Transverse colon (tissue), 4 donors: ENCODE measurements around the gene MGST2.

Experiments used
- POLR2A ChIP-seq: fragments of 450-650 bp; IDR thresholded peaks from one replicate; pipeline ENCODE4 v1.6.1; 2016; ENCODE audit warnings: antibody characterized with exemption, mild to moderate bottlenecking, moderate library complexity
- POLR2AphosphoS5 ChIP-seq, 3 donors: sonication (generic); formaldehyde crosslinking; IDR thresholded peaks; one replicate each; pipeline ENCODE4 v1.6.1; 2016; ENCODE audit warnings: antibody characterized with exemption in 3 of 3
- TF ChIP-seq, protein P1 (sequence below), 5 experiments: fragments of 200-600 bp in 3 of 5; fragments of 450-650 bp in 2 of 5; sonication (generic) in 3 of 5; IDR thresholded peaks; 1 replicate in 2 of 5; 2 replicates in 3 of 5; pipeline ENCODE4 v1.5.1; 2016 to 2017; ENCODE audit warnings: antibody characterized with exemption in 5 of 5, inconsistent platforms in 3 of 5, mild to moderate bottlenecking in 2 of 5, moderate library complexity in 1 of 5

DNA sequence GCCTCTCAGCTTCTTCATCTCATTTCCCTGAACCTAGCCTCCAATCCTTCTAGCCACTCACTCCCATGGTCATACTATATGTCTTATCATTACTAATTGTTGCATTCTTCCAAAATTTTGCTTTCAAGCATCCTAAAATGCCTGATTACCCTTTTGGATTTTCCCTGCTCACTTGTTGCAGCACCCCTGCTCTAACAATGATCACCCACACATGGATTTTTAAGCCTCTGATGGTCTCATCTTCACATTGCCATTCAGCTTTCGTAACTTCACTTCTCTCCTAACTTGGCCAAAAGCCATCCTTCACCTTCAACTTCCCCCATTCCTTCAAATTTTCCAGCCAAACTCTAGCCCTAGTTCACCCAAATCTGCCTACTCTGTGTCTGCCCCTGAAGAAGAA, 33.8 kb upstream of the MGST2 start:
- TF ChIP-seq, protein P1, sequence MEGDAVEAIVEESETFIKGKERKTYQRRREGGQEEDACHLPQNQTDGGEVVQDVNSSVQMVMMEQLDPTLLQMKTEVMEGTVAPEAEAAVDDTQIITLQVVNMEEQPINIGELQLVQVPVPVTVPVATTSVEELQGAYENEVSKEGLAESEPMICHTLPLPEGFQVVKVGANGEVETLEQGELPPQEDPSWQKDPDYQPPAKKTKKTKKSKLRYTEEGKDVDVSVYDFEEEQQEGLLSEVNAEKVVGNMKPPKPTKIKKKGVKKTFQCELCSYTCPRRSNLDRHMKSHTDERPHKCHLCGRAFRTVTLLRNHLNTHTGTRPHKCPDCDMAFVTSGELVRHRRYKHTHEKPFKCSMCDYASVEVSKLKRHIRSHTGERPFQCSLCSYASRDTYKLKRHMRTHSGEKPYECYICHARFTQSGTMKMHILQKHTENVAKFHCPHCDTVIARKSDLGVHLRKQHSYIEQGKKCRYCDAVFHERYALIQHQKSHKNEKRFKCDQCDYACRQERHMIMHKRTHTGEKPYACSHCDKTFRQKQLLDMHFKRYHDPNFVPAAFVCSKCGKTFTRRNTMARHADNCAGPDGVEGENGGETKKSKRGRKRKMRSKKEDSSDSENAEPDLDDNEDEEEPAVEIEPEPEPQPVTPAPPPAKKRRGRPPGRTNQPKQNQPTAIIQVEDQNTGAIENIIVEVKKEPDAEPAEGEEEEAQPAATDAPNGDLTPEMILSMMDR (IDR thresholded peaks at IDR 0.05) = no peak
- TF ChIP-seq POLR2AphosphoS5 (IDR thresholded peaks at IDR 0.05) (no peak), POLR2A (no peak)
